Gastroesophageal sphincter (tissue), 3 donors: ENCODE results near the gene PIK3R5.

Experiments
- CTCF ChIP-seq, 4 experiments: fragments of 200-600 bp in 2 of 4; fragments of 450-650 bp in 2 of 4; sonication (generic) in 1 of 4; IDR thresholded peaks; one replicate each; pipeline ENCODE4 v1.5.1; 2017 to 2019; ENCODE audit warnings: antibody characterized with exemption in 4 of 4, mild to moderate bottlenecking in 2 of 4, moderate library complexity in 2 of 4
- POLR2A ChIP-seq, 2 donors: fragments of 450-650 bp; IDR thresholded peaks; one replicate each; pipeline ENCODE4 v1.6.1; 2017; ENCODE audit warnings: antibody characterized with exemption in 2 of 2, mild to moderate bottlenecking in 2 of 2, moderate library complexity in 1 of 2

GRCh38 chr17:8856869-8857575 is 108.5 kb downstream of the PIK3R5 start:
- TF ChIP-seq POLR2A (IDR thresholded peaks at IDR 0.05): no peak
- no peak for TF ChIP-seq CTCF (IDR thresholded peaks at IDR 0.05)
